Hindlimb muscle (tissue), 1 donor: ENCODE data around the gene ITSN2. TPM values are rescaled to one million over a fixed set of nuclear protein-coding genes. Genes with fewer than 3 reads are reported as not detected.
"Not testable (repeated sequence)": the region's sequence is repeated elsewhere in the genome, so short reads cannot be mapped to it uniquely, and the experiment has no call there.

Experiments used
- DNase-seq: peaks from one replicate; pipeline ENCODE4 v3.0.0-alpha.2; 2013
- polyA plus RNA-seq: library from polyadenylated mRNA; unstranded; fragments of 120-200 nt; gene quantifications from one replicate; pipeline ENCODE4 v1.2.1, GENCODE V29; 2013; ENCODE audit not compliant: insufficient read length

The ITSN2 gene
- polyA plus RNA-seq = 20.2 TPM

DNA sequence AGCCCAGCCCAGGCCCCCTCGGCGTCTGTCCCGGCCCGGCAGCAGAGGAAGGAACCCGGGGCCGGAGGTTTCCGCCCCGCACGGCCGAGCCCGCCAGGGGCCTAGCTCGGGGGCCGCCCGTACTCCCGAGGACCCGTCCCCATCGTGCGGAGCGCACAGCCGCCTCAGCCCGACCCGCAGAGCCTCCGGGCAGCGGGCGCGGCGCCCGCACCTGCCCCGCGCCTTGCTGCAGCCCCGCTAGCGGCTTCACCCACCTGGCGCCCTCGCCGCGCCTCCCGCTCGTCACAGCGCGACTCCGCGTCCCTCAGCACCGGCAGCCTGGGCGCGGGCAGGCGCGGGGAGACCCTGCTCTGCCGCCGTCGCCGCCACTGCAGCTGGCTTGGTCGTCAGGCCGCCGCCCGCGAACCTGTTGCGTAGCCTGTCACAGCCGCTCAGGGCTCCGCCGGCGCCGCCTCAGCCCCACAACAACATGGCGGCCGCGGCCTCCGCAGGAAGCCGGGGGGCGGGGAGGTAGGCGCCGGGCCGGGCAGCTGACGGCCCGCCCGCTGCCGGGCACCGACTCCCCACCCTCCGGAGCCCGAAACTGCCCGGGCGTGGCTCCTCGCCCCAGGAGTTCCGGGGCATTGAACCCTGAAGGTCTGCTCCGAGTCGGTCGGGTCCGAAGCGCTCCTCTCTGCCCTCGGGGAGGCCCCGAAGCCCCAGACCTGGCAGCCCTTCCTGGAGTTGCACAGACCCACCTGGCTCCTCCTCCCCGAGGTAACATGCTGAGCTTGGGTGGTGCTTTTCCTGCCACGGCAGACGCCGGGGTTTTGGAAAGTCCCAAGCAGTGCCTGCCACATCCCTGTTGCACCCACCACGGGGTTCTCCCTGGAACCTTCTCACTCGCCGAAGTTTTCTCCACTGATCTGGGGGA, at the start of gene ITSN2:
TSS of gene ITSN2 (minus strand) at position 487 of the 913 bp plus-strand sequence. CDS start 32,454 bp downstream, outside the sequence.
- peak; percentile 71 for DNase-seq

DNA sequence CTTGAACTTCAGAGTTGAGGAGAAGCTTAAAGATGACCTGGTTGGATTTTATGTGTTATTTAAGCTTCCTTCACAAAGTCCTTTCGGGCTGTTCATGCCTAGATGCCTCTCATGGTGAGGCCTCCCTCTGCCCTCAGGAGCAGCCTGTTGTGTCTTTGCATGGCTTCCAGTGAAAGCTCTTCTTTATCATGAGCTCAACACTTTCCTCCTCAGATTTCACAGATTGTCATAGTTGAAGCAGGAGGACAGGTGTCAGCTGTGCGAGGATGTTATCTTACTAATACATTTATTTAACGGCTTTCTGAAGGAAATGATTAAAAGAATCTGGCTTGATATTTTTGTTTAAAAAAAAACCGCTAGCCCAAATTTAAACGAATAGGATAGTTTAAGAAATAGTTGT, 48.8 kb upstream of the ITSN2 start:
- DNase-seq = no peak

DNA sequence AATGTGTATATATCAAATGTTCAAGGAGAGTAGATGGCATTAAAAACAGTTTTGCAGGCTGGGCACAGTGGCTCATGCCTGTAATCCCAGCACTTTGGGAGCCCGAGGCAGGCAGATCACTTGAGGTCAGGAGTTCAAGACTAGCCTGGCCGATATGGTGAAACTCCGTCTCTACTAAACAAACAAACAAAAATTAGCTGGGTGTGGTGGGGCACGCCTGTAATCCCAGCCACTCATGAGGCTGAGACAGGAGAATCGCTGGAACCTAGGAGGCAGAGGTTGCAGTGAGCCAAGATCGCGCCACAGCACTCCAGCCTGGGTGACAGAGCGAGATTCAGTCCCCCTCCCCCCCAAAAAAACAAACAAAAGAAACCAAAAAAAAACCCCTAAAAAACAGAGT, 48.4 kb upstream of the ITSN2 start:
- DNase-seq = not testable (repeated sequence)

DNA sequence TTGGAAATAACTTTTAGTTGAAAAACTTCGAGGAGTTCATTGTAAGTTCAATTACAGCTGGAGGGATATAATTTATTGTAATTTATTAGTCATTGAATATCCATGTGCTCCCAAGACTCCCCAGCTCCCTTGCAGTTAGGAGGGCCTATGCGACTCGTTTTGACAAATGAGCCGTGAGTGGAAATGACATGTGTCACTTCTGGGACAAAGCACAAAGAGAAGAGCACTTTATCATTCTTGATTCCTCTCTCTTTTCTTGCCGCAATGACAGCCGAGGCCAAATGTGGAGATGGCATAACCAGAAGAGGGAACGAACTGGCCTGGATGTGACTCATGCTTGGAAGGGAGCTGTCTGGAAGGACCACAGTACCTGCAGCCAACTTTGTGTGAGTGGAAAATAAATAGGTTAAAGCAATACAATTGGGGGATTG, 44.2 kb upstream of the ITSN2 start:
- DNase-seq = peak; percentile 73

DNA sequence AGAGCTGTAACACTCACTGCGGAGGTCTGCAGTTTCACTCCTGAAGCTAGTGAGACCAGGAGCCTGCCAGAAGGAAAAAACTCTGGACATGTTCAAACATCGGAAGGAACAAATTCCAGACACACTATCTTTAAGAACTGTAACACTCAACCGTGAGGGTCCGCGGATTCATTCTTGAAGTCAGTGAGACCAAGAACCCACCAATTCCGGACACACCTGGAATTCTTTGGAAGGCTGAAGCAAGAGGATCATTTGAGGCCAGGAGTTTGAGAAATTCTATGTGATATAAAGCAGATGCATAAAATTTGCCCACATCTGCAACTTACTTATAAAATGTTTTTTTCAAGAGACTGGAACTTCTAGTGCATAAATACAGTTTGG, 43.5 kb upstream of the ITSN2 start:
- DNase-seq = peak; percentile 40

DNA sequence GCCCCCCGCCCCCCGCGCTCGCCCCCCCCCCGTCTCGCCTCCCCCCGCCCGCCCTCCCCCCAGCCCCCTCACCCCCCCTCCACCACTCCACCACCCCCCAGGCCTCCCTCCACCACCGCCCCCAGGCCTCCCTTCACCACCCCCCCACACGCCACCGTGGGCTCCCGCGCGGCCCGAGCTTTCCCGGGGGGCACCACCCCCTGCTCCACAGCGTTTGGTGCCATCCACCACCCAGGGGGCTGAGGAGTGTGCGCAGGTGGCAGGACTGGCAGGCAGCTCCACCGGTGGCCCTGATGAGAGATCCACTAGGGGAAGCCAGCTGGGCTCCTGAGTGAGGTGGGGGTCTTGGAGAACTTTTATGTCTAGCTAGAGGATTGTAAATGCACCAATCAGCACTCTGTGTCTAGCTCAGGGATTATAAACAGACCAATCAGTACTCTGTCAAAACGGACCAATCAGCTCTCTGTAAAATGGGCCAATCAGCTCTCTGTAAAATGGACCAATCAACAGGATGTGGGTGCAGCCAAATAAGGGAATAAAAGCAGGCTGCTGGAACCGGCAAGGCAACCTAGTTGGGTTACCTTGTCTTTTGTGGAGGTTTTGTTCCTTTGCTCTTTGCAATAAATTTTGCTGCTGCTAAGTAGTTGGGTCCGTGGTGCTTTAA, 43.0 kb upstream of the ITSN2 start:
- DNase-seq = no peak

DNA sequence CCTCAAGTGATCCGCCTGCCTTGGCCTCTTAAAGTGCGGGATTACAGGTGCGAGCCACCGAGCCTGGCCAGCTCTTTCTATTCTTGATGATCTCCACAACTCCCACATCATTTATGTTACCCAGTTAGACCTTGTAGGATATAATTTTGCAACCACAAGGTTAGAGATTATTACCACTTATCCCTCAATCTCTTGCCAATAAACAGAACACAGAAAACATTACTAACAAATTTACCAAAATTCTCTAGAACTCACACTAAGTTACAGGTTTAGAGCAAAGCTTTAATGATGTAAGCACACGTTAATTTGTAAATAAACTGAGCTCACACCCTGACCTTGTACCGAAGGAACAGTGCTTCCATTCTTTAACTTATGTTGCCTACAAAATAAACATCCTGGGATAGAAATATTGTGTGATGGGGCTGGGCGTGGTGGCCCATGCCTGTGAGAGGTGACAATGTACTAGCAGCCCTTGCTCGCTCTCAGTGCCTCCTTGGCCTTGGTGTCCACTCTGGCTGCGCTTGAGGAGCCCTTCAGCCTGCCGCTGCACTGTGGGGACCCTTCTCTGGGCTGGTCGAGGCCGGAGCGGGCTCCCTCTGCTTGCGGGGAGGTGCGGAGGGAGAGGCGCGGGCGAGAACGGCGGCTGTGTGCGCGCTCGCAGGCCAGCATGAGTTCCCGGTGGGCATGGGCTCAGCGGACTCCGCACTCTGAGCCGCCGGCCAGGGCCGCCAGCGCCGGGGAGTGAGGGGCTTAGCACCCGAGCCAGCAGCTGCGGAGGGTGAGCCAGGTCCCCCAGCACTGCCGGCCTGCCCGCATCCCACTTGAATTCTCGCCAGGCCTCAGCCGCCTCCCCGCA, 42.1 kb upstream of the ITSN2 start:
- no peak for DNase-seq

DNA sequence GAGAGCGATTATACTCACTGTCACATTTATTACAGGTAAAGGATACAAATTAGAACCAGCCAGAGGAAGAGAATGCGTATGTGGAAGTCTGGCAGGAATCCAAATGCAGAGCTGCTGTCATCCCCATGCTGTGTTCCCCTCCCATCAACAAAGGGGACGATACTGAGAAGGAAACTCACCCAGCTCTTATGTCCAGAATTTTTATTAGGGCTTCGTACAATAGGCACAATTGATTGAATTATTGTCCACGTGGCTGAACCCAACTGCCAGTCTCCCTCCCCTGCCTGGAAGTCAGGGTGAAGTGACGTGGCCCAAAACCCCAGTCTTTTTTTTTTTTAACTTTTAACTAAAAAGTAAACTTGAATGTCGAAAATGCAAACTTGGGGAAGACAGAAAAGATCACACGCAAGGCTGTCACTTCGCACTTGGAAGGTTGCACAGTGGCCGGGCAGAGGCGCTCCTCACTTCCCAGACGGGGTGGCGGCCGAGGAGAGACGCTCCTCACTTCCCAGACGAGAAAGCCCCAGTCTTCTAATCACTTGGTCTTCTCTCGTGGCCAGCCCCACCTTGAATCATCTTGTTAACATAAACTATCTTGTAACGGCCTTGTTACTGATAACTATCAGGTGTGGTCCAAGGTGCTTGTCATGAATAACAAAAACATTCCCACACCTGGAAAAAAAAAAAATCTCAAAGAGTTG, 40.0 kb upstream of the ITSN2 start:
- no peak for DNase-seq

DNA sequence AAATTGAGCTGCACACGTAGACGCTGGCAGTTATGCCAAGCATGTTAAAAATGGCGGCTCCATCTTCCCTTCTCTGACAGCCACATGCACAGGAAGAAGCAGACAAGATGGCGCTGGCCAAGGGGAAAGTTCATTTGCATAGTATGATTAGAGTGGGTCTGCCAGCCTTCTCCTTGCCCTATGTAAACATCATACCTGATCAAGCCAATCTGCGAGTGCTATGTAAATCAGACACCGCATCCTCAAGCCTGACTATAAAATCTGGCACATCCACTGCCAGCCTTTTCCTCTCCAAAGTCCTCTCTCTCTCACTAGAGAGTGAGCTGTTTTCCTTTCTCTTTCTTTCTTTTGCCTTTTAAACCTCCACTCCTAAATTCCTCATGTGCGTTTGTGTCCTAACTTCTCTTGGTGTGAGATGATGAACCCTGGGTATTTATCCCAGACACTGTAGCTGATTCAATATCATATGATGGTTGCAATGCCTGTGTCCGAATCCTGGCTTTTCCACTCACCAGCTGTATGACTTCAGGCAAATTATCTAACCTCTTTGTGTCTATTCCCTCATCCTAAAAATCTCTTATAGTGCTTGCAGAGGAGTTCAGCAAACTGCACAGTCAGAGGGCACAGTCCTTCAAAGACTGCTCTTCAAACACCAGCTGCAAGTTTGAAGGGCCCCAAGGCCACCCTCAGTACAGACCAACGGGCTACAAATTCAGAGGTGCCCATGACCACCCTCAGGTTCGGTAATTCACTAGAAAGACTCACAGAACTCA, 39.3 kb upstream of the ITSN2 start:
- no peak for DNase-seq

DNA sequence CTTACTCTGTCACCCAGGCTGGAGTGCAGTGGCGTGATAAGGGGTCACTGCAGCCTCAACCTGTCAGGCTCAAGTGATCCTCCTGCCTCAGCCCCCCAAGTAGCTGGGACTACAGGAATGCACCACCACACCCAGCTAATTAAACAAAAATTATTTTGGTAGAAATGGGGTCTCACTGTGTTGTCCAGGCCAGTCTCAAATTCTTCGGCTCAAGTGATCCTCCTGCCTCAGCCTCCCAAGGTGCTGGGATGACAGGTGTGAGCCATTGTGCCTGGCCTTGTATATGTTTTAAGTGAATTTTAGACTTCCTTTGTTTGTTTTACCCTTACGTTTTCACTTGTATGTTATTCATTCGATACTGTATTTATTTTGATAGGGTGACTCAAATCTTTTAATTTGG, 34.7 kb upstream of the ITSN2 start:
- DNase-seq = no peak

DNA sequence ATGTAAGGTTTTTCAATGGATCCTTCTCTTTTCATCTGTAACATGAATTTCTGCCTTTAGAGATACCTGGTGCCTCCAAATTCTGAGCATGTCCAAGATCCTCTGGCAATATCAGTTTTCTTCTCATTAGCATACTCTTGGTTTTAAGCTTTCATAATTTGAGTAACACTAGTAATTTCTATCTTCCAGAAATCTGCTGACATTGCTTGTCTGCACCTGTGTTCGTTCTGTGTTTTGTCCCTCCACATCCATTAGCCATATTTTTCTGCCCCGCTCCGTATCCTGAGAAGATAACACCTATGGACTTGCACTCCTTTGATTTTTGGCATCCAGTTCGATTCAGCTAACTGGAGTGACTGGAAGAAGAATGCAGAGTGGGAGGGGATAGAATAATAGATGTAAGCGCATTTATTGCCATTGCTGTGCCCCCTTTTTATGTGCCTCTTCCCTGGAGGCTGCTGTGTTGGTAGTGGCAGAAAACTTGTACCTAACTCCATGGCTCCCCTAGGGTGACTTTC, 32.3 kb upstream of the ITSN2 start:
- DNase-seq = no peak

DNA sequence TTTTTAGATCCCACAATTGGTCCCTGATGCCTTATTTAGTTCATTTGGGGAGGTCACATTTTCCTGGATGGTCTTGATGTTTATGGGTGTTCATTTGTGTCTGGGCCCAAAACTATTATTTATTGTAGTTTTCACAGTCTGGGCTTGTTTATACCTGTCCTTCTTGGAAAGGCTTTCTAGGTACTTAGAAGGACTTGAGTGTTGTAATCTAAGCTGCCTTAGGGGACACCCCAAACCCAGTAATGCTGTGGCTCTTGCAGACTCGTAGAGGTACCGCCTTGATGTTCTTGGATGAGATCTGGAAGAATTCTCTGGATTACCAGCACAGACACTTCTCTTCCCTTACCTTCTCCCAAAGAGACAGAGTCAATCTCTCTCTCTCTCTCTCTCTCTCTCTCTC, 25.0 kb upstream of the ITSN2 start:
- no peak for DNase-seq

DNA sequence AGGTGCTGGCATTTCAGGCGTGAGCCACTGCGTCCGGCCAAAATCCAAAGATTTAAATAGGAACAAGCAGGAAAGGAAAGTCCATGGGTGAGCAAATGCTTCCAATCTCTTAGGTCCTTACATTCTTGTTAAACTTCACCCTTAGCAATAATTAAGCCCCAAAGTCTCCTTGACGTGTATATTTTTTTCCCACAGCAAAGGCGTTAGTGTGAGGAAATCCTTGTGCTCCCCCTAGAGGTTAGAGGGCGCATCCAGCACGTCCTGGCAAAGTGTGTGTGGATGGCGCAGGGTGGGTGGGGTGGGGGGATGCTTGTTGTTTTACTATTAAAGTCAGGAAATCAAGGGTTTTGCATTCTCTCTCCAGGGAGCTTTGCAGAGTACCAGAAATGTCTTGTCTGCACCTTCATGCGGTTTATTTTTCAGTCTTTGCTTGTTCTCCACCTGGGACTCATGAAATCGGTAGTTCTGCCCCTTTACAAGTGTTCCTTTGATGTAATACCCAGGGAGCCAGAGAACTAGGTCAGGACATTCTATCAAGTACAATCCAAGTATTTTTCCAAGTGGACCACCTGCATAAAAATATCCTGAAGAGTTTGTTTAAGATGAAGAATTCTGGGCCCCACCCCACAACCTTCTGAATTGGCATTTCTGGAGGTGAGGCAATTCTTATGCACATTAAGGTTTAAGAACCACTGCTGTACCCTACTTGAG, 22.2 kb upstream of the ITSN2 start:
- DNase-seq = peak; percentile 67

DNA sequence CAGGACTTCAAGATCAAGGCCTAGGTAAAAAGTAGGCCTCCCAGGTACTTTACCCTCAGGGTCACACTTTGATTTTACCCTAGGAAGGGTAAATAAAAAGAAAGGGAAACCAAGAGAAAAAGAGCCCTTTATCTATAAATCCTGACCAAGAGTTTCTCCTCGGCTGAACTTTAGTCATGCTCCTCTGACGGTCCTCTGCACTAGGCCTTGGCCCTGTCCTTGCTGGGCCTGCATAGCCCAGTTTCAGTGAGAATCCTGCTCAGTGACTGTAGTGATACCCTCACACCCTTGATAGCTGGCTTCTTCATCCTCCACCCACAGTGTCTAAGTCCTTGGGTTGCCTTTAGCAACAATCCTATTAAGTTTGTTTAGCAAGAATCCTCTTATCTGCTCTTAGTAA, 20.5 kb upstream of the ITSN2 start:
- DNase-seq = no peak

DNA sequence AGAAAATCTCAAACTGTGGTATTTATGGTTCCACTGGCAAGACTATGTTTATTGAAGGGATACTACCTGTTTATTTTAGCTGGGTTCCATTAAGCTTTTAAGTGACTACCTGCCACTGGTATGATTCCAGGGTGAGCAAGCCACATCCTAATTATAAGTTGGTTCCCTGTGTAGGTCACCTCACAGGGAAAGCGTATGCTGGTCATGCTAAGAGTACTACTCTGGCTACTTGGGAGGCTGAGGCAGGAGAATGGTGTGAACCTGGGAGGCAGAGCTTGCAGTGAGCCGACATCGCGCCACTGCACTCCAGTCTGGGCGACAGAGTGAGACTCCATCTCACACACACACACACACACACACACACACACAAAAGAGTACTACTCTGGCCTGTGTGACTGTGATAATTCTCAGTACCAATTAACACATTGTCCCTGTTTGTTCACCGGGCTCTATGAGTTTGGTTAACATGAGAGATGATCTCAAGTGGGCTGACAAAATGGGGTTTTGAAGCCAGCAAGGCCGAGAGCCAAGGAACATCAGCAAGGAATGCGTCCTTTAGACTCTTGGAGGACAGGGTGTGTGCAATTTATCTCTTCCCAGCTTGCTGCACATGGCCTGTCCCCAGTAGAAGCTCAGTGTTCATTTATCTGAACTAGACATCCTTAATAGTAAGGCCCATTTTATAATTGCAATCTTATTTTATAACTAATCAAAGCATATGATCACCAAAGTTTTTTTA, 15.2 kb upstream of the ITSN2 start:
- no peak for DNase-seq

DNA sequence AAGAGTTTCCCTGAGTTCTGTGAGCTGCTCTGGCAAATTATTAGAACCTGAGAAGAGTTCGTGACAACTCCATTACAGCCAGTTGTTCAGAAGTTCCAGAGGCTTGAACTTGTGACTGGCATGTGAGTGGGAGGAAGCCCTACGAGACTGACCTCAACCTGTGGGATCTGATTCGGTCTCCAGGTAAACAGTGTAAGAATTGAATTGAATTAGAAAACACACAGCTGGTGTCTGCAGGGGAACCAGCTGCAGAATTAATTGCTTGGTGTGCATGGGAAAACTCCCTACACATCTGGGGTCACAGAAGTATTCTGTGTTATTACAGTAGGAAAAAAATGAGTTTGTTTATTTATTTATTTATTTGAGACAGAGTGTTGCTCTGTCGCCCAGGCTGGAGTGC, 14.0 kb upstream of the ITSN2 start:
- DNase-seq = no peak

DNA sequence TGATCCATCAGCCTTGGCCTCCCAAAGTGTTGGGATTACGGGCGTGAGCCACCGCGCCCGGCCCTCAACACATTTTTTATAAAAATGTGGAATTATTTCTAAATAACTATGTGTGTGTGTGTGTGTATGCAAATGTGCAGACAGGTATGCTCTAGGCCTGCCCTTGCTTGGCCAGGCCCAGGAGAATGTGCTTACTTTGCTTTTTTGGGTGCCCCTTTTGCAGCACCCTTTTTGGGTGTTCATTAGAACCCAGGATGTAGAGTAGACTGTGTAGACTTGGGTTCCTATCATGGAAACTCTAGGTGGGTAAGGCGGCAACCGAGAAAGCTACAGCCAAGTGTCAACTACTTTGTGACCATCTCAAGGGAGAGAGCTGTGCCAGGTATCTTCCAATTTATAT, 11.7 kb upstream of the ITSN2 start:
- no peak for DNase-seq

DNA sequence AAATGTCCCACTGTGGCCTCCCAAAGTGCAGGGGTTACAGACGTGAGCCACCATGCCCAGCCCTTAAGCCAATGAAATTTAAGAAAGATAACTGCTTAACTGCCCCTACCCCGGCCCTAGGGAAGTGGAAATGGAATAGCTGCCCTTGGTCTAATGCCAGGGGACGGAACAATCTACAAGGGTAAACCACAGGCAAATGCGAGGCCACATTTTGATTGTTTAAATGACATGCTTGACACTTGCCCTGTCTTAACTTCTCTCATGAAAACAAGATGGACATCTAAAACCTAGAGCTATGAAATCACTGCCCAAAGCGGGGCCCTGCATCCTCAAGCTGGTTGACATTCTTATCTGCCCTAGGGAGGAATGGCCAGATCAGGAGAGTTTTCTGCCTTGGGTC, 5.5 kb upstream of the ITSN2 start:
- DNase-seq = no peak

DNA sequence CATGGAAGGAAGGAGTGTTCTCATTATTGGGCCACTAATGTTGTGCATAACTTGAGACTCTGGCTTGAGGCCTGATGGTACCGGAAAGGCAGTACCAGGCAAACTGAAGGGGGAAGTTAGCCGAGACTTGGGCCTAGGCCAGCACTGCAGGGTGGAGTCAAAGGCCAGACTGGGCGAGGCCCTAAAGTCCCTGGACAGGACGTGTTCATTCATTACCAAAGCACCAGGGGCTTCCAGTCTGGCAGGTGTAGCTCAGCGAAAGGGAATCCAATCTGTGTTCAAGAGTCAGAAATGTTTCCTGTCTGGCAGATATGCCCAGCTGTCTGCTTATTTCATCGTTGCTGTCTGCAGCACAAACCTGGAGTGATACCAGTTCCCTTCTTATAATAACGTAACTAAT, 4.7 kb upstream of the ITSN2 start:
- peak; percentile 43 for DNase-seq

DNA sequence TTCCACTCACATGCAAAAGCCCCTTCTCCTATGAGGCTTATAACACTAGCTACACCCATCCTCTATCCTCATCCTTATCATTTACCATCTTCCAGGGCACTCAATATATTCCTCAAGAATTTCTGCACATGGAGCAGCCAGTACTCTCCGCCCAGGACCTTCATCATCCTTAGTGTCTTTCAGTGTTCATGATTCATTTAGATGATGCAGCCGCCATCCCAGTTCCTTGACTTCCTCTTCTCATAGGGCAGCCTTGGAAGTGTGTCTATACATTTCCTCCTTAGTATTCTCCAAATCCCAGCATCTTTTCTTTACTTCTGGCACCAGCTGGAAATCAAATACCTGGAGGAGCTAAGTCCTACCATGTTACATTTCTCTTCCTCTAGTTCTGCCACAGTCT, 3.0 kb upstream of the ITSN2 start:
- no peak for DNase-seq
